ENCODE results near the gene ERICH6B.

- no peak for TF ChIP-seq SP1 (IDR thresholded peaks at IDR 0.05; ENCODE audit: low read depth, low read length)
- no peak for TF ChIP-seq SAP30 (IDR thresholded peaks at IDR 0.05; ENCODE audit: insufficient read depth, insufficient replicate concordance, low read length)
- TF ChIP-seq YY1 (IDR thresholded peaks at IDR 0.05; ENCODE audit: low read depth, low read length) = no peak
- TF ChIP-seq POLR2A (IDR thresholded peaks at IDR 0.05; ENCODE audit: control extremely low read depth in 1 of 2, low read depth in 2 of 2, low read length in 2 of 2) = no peak
- TF ChIP-seq CTCF (IDR thresholded peaks at IDR 0.05; ENCODE audit: control extremely low read depth in 1 of 3, insufficient read depth in 1 of 3, low read depth in 1 of 3, low read length in 3 of 3) = no peak
- TF ChIP-seq JUN (IDR thresholded peaks at IDR 0.05; ENCODE audit: low read depth, low read length) = no peak
Observed at GRCh38 chr13:45506811-45507210, 108.7 kb downstream of the ERICH6B start.
